HUES6 (cell line): Measurements from ENCODE around the gene DDX47.

Experiments used
- H3K27ac ChIP-seq: 2 replicates; pipeline ENCODE4 v1.7.0; 2013; ENCODE audit warnings: low read depth, mild to moderate bottlenecking, low read length, inconsistent platforms
- H3K27me3 ChIP-seq: 2 replicates; pipeline ENCODE4 v1.6.1; 2013; ENCODE audit warnings: low read length; ENCODE audit not compliant: control insufficient read depth, insufficient read depth
- H3K36me3 ChIP-seq: 2 replicates; pipeline ENCODE4 v1.6.1; 2013; ENCODE audit warnings: low read length; ENCODE audit not compliant: control insufficient read depth, insufficient read depth
- H3K4me1 ChIP-seq: 2 replicates; pipeline ENCODE4 v1.6.1; 2013; ENCODE audit warnings: low read length; ENCODE audit not compliant: control insufficient read depth, insufficient read depth
- H3K4me3 ChIP-seq: 2 replicates; pipeline ENCODE4 v1.5.1; 2013; ENCODE audit warnings: low read depth, low read length
- H3K9ac ChIP-seq: one replicate; pipeline ENCODE4 v1.6.1; 2013; ENCODE audit warnings: mild to moderate bottlenecking, low read length
- H3K9me3 ChIP-seq: 2 replicates; pipeline ENCODE4 v1.6.1; 2013; ENCODE audit warnings: low read depth, low read length; ENCODE audit not compliant: control insufficient read depth, insufficient read depth

Gene DDX47

DNA sequence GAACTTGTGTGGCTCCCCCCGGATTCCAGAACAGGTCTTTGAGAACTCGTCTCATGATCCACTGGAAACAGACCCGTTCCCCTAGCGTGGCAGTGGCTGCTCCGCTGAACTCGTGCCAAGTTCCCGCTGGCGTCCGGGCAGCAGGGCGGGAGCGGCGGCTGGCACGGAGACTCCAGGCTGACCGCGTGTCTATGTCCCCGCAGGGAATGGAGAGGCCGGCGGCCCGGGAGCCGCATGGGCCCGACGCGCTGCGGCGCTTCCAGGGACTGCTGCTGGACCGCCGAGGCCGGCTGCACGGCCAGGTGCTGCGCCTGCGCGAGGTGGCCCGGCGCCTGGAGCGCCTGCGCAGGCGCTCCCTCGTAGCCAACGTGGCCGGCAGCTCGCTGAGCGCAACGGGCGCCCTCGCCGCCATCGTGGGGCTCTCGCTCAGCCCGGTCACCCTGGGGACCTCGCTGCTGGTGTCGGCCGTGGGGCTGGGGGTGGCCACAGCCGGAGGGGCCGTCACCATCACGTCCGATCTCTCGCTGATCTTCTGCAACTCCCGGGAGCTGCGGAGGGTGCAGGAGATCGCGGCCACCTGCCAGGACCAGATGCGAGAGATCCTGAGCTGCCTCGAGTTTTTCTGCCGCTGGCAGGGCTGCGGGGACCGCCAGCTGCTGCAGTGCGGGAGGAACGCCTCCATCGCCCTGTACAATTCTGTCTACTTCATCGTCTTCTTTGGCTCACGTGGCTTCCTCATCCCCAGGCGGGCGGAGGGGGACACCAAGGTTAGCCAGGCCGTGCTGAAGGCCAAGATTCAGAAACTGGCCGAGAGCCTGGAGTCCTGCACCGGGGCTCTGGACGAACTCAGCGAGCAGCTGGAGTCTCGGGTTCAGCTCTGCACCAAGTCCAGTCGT is 26.2 kb upstream of the DDX47 start:
- peaks cover 33% of the 10 kb centered on the region for H3K4me1 ChIP-seq
- H3K27ac ChIP-seq, result no peak overlapping the region
- H3K9ac ChIP-seq, result peak overlapping the region; percentile 83
- peak overlapping the region; percentile 73 for H3K4me3 ChIP-seq
- no peaks in the 10 kb centered on the region for H3K36me3 ChIP-seq
- no peaks in the 10 kb centered on the region for H3K9me3 ChIP-seq
- H3K27me3 ChIP-seq, result peaks cover 35% of the 10 kb centered on the region

DNA sequence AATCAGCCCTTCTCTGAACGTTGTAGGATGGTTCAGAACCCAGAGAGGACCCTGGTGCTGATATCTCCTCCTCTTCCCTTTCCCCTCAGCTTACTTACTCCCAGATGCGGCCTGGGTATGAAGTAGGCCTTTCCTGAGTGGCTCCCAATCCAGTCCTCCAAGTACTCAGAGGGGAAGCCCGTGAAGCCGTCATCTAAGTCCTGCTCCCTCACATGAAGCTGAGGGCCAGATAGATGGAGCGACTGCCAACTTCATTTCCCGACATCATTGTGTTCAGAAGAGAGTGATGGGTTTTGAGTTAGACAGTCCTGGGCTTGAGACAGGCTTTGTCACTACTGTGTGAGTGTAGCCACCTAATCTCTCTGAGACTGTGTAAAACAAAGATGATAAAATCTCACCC is 25.0 kb upstream of the DDX47 start:
- Histone ChIP-seq H3K4me1 (peaks cover 33% of the 10 kb centered on the region), H3K4me3 (no peak overlapping the region), H3K27me3 (peaks cover 35% of the 10 kb centered on the region), H3K9me3 (no peaks in the 10 kb centered on the region), H3K27ac (no peak overlapping the region), H3K9ac (no peak overlapping the region), H3K36me3 (no peaks in the 10 kb centered on the region)

DNA sequence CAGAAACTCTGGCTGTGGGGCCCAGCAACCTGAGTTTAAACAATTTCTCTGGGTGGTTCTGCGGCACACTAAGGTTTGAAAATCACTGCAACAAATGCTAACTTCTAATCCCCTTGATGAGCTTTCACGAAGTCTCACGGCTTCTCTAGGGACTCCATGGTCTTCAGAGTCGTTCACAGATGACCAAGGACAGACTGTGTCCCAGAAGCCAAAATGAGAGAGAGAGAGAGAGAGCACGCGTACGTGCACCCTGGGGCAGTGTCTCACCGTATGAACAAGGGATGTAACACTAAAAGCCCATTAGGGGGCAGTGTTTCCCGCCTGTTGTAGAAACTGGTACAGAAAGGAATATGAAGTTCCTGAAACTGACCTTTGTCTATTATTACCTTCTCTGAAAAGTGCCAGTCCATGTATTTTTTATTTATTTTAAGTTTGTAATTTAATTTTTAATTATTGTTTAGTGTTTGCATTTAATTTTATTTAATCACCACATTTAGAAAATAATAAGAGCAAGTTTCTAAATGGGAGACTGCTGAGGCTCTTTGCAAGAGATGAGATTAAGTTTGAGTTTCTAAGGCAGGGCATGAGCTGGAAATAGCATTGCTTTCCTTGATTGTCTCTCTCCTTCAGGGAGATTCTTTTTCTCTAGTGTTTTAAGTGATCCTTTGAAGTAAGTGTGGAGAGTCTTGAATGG is 24.3 kb upstream of the DDX47 start:
- no peak overlapping the region for H3K27ac ChIP-seq
- no peak overlapping the region for H3K4me3 ChIP-seq
- H3K27me3 ChIP-seq, result peaks cover 35% of the 10 kb centered on the region
- no peaks in the 10 kb centered on the region for H3K9me3 ChIP-seq
- no peak overlapping the region for H3K9ac ChIP-seq
- no peaks in the 10 kb centered on the region for H3K36me3 ChIP-seq
- peaks cover 33% of the 10 kb centered on the region for H3K4me1 ChIP-seq

DNA sequence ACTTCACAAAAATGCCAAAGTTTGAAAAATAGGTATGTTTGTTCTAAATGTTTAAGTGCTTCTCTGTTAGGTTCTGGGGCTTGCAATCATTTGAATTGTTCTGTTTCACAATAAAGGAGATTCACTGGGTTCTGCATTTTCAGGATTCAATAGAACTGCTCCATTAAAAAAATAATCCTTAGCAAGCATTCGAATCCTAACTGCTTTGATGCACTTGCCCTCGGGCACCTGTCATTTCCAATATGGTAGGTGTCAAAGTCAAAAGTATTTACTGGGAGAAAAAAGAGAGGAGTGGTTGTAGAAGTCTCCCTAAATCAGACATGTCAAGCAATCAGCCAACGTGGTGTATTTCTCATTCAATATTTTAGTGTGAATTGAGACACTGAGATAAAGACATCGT is 22.2 kb upstream of the DDX47 start:
- Histone ChIP-seq H3K9ac (no peak overlapping the region), H3K27me3 (peaks cover 26% of the 10 kb centered on the region), H3K36me3 (no peaks in the 10 kb centered on the region), H3K9me3 (no peaks in the 10 kb centered on the region), H3K4me1 (peaks cover 17% of the 10 kb centered on the region), H3K27ac (no peak overlapping the region), H3K4me3 (no peak overlapping the region)

DNA sequence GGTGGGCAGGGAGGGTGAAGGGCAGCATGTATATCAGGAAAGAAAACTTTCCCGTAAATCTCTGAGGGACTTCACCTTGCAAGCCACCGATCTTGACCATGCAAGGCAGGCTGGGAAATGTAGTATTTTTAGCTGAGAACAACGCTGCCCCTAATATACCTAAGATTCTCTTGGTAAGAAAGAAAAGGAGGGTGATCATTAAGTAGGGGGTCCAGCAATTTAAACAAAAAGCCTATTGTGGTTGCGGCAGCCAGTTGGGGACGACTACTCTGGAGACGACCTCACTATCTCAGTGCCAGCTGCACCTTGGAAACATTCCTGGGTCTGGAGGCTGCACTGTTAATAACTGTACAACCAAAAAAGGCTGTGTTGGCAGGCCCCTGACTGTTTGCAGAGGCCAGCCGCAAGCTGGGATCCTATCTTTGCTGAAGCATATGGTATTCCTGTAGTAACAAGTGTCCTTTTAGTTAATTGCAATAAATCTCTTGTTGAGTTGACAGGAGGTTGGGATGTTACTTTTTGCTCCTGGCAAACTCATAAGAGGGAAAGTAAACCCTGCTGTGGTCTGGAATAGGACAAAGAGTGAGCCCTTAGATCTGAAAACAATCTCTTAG is 21.3 kb upstream of the DDX47 start:
- H3K4me3 ChIP-seq, result no peak overlapping the region
- H3K4me1 ChIP-seq, result peaks cover 10% of the 10 kb centered on the region
- H3K27me3 ChIP-seq, result peaks cover 18% of the 10 kb centered on the region
- H3K9me3 ChIP-seq, result no peaks in the 10 kb centered on the region
- H3K27ac ChIP-seq, result no peak overlapping the region
- H3K36me3 ChIP-seq, result no peaks in the 10 kb centered on the region
- no peak overlapping the region for H3K9ac ChIP-seq

DNA sequence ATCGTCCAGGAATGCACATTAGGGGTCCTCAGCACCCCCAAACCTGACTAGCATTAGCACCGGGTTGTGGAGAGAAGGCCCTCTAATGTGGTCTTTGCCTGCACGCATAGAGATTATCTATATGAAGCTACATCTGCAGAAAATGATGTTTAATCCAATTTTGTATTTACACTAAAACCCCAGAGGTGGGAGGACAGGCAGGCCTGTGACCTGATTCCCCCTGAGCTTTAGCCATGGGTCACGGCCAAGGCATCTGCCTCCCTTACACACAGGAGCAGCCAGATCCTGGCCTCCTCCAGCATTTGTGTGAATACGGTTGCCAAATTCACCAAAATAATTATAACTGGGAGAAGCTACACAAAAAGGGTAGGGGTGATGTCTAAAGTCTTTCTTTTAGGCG is 20.7 kb upstream of the DDX47 start:
- H3K27ac ChIP-seq, result no peak overlapping the region
- H3K27me3 ChIP-seq, result peaks cover 13% of the 10 kb centered on the region
- no peak overlapping the region for H3K4me3 ChIP-seq
- no peaks in the 10 kb centered on the region for H3K36me3 ChIP-seq
- H3K9me3 ChIP-seq, result no peaks in the 10 kb centered on the region
- peaks cover 5% of the 10 kb centered on the region; the same call in 1 of the 2 replicates for H3K4me1 ChIP-seq
- no peak overlapping the region for H3K9ac ChIP-seq

DNA sequence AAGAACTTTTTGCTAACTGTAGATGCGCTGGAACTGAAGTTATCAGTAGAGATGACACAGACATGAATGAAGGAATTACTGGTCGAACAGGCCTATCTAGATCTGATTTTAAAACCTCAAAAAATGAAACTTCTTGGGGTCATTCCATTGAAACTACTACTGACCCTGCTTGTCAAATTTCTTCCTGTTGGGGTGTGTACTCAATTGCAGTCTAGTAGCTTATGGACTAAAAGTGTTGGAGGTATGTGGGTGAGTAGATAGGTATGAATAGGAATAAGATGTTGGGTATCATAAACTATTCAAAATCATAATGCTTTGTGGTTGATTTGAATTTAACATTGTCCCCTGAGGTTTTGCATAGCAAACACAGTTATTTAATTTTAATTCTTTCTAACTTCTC is 18.5 kb upstream of the DDX47 start:
- H3K27me3 ChIP-seq, result no peaks in the 10 kb centered on the region
- H3K4me3 ChIP-seq, result no peak overlapping the region
- no peaks in the 10 kb centered on the region; the same call in 1 of the 2 replicates for H3K4me1 ChIP-seq
- H3K9ac ChIP-seq, result no peak overlapping the region
- no peak overlapping the region for H3K27ac ChIP-seq
- no peaks in the 10 kb centered on the region for H3K9me3 ChIP-seq
- no peaks in the 10 kb centered on the region for H3K36me3 ChIP-seq

DNA sequence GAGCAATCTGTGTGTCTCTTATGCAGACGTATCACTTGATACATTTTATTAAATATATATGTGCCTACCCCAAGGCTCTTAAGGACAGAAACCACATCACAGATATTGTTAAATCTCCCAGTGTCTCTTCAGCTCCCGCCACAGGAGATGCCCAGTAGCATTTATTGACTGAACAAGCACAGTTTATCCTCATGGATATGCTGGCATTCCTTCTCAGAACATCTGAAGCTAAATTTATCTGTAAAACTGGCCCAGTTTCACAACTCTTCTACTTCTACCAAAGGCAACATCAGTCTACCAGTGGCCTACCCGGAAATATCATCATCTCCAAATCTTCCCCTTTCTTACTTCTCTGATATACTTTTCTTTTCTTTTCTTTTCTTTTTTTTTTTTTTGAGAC is 17.0 kb upstream of the DDX47 start:
- Histone ChIP-seq H3K27ac (no peak overlapping the region), H3K27me3 (no peaks in the 10 kb centered on the region), H3K36me3 (no peaks in the 10 kb centered on the region), H3K4me3 (no peak overlapping the region), H3K9ac (no peak overlapping the region), H3K4me1 (no peaks in the 10 kb centered on the region; the same call in 1 of the 2 replicates), H3K9me3 (no peaks in the 10 kb centered on the region)

DNA sequence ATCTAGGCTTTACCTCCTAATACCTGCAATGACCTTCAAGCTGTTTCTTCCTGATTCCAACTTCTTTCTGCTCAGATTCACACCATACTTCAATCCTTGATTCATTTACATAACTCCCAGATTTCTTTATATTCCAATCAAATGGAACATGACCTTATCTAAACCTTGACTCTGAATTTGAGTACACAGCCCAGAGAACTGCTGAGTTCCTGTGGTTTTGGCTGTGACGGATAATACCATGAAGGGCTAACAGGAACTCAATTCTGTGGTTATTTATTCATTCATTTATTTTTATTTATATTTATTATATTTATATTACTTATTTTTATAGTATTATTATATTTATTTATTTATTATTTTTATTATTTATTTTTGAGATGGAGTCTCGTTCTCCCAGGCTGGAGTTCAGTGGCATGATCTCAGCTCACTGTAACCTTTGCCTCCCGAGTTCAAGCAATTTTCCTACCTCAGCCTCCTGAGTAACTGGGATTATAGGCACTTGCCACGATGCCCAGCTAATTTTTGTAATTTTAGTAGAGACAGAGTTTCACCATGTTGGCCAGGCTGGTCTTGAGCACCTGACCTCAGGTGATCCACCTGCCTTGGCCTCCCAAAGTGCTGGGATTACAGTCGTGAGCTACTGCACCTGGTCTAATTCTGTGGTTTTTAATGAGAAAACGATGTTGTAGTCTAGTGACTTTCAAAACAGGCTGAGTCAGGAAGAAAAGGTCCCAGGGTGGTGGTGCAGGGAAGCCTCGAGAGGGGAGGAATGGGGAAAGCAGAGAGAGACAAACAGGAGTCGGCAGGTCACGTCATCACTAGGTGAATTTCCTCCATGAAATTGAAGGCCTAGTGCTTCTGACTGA is 16.0 kb upstream of the DDX47 start:
- Histone ChIP-seq H3K9ac (no peak overlapping the region), H3K27me3 (no peaks in the 10 kb centered on the region), H3K36me3 (no peaks in the 10 kb centered on the region), H3K4me3 (no peak overlapping the region), H3K4me1 (no peaks in the 10 kb centered on the region; the same call in 1 of the 2 replicates), H3K27ac (no peak overlapping the region), H3K9me3 (no peaks in the 10 kb centered on the region)

DNA sequence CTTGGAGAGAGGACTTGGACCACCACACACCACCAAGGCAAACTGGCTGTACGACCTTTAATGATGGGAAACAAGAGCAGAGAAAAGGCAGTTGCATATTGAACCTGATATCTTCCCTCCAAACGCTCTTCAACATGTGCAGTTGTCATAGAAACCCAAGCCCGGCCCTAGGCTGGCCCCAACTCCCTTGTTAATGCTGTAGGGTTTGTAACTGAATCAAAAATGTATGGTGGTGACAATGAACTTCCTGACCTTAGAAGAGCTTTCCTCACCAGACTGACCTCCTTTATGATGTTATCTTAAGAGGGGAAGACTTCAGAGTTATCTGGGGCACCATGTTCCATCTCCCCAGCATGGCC is 15.4 kb upstream of the DDX47 start:
- Histone ChIP-seq H3K36me3 (no peaks in the 10 kb centered on the region), H3K27me3 (no peaks in the 10 kb centered on the region), H3K9ac (no peak overlapping the region), H3K9me3 (no peaks in the 10 kb centered on the region), H3K27ac (no peak overlapping the region), H3K4me3 (no peak overlapping the region), H3K4me1 (no peaks in the 10 kb centered on the region; the same call in 1 of the 2 replicates)
